GM12873 (cell line): Measurements from ENCODE around the gene MECR.

Experiments
- TF ChIP-seq, protein P1 (sequence below): IDR thresholded peaks from 2 replicates; pipeline ENCODE4 v1.5.1; 2012; ENCODE audit warnings: low read depth, mild to moderate bottlenecking, moderate library complexity, low read length, control low read depth; ENCODE audit not compliant: insufficient read depth; ENCODE audit errors: missing control alignments

Gene MECR, protein sequence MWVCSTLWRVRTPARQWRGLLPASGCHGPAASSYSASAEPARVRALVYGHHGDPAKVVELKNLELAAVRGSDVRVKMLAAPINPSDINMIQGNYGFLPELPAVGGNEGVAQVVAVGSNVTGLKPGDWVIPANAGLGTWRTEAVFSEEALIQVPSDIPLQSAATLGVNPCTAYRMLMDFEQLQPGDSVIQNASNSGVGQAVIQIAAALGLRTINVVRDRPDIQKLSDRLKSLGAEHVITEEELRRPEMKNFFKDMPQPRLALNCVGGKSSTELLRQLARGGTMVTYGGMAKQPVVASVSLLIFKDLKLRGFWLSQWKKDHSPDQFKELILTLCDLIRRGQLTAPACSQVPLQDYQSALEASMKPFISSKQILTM

DNA sequence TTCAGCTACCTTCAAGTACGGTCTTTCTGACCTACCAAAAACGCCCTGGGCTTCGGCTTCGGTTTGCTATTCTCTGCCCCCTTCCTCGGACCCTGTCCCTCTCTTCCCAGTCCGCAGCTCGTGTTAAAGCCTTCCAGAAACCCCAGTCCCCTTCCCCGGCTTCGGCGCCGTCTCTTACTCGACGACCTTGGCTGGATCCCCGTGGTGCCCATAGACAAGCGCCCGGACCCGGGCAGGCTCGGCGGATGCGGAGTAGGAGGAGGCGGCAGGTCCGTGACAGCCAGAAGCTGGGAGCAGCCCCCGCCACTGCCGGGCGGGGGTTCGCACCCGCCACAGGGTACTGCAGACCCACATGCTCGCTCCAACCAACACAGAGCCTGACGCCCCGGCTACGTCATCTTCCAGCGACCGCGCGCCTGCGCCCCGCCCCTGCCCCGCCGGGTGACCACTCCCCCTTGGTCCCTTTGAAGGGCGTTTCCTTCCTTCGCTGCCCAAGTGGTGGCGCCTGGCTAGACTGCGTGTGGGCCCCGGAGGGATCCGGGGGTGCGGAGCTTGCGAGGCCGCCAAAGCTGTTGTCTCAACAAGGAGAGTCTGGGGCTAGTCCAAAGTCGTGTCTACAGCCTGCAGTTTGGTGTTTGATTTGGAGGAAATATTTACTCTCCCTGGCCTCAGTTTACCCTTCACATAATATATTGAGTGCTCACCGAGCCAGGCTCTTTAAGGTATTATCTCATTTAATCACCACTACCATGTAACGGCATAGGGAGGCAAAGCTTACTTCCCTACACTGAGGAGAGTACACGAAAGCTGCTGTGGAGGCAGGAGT lies at the start of gene MECR:
TSS of gene MECR (minus strand) at position 382 of the 826 bp plus-strand sequence. CDS start at position 354, 28 bp downstream.
- TF ChIP-seq, protein P1, sequence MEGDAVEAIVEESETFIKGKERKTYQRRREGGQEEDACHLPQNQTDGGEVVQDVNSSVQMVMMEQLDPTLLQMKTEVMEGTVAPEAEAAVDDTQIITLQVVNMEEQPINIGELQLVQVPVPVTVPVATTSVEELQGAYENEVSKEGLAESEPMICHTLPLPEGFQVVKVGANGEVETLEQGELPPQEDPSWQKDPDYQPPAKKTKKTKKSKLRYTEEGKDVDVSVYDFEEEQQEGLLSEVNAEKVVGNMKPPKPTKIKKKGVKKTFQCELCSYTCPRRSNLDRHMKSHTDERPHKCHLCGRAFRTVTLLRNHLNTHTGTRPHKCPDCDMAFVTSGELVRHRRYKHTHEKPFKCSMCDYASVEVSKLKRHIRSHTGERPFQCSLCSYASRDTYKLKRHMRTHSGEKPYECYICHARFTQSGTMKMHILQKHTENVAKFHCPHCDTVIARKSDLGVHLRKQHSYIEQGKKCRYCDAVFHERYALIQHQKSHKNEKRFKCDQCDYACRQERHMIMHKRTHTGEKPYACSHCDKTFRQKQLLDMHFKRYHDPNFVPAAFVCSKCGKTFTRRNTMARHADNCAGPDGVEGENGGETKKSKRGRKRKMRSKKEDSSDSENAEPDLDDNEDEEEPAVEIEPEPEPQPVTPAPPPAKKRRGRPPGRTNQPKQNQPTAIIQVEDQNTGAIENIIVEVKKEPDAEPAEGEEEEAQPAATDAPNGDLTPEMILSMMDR: peak; percentile 32

DNA sequence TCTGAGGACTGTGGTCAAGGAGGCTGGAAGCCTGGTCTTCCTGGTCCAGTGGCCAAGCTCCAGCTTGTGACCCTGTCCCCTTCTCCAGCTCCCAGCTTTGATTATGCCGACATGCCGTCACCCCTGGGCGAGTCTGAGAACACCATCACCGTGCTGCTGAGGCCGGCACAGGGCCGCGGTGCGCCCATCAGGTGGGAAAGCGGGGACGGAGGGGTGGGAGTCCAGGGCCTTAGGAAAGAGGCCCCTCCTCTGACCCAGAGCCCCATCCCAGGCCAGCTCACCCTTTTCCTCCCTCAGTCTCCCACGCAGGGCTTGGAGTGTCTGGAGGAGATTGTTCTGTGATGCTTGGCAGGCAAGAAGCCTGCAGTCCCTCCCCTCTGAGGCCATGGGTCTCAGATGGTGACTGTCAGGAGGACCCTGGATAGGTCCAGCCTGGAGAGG lies 49.2 kb upstream of the MECR start:
- TF ChIP-seq, protein P1: no peak

DNA sequence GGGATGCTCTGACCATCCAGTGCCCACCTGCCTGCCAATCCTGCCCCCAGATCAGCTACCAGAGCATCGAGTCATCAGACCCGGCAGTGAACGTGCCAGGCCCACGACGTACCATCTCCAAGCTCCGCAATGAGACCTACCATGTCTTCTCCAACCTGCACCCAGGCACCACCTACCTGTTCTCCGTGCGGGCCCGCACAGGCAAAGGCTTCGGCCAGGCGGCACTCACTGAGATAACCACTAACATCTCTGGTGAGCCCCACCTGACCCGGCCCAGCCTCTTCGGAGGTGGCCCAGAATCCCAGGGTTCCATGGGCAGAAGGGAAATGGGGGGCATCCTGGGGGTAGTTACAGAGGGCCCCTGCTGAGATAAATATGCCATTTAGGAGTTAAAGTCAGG lies 48.7 kb upstream of the MECR start:
- TF ChIP-seq, protein P1: no peak

DNA sequence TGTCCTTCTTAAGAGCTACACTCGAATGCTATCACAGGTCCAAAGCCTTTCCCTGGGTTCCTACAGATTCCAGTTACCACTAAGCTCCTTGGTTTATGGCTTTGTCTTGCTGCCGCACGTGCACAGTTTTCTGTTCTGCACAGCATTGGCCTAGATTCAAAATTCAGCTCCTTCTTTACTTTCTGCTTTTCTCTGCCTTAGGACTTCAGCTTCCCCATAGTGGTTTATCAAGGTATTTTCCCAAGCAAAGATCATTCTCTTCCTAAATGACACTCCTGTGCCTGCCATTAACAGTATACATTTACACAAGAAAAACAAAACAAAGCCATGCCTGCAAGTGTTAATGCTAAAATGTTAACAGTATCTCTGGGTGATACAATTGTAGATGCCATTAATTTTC lies 47.4 kb upstream of the MECR start:
- TF ChIP-seq, protein P1: no peak

DNA sequence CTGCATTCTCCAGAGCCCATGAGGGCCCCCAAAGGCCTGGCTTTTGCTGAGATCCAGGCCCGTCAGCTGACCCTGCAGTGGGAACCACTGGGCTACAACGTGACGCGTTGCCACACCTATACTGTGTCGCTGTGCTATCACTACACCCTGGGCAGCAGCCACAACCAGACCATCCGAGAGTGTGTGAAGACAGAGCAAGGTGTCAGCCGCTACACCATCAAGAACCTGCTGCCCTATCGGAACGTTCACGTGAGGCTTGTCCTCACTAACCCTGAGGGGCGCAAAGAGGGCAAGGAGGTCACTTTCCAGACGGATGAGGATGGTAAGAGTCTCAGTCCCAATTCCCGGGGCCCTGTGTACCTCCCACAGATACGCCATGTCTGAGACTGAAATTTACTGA lies 44.7 kb upstream of the MECR start:
- TF ChIP-seq, protein P1: no peak

DNA sequence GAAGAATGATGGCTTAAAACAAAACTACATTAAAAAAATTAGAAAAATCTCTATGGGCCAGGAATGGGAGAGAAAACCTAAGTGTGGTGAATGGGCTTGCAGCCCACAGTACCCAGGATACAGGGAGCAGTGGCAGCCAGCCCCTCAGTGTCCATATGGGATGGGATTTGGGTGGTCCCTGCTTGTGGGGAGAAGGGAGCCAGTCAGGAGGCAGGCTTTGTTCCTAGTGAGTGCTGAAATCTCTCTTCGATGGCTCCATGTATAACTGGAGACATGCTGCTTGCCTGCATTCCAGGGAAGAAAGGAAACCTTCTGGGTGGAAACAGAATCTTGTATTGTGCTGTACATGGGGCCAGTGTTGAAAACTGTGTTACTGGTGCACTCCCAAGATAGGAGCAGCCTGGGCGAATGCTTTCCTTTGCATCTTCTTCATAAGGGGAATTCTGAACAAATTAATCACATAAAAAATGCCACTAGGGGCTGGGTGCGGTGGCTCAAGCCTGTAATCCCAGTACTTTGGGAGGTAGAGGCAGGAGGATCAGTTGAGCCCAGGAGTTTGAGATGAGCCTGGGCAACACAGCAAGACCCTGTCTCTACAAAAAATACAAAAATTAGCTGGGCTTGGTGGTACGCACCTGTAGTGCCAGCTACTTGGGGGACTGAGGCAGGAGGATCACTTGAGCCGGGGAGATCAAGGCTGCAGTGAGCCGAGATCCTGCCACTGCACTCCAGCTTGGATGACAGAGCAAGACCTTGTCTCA lies 41.6 kb upstream of the MECR start:
- TF ChIP-seq, protein P1: no peak
